Fibroblast of the aortic adventitia (primary cell): ENCODE data around the gene WLS. TPM values are rescaled to one million over a fixed set of nuclear protein-coding genes. Genes with fewer than 3 reads are reported as not detected.

Source experiments
- DNase-seq: peaks from one replicate; pipeline ENCODE4 v3.0.0-alpha.2; 2010; ENCODE audit warnings: low read depth
- H3K4me3 ChIP-seq: 2 replicates; pipeline ENCODE4 v1.5.1; 2011; ENCODE audit warnings: low read depth, mild to moderate bottlenecking, control low read depth, low read length, moderate library complexity
- CTCF ChIP-seq: IDR thresholded peaks from 2 replicates; pipeline ENCODE4 v1.5.1; 2011; ENCODE audit warnings: mild to moderate bottlenecking, low read length, control low read depth, inconsistent platforms; ENCODE audit not compliant: insufficient read depth
- total RNA-seq: library from RNA; depleted of rRNA; stranded (reverse); fragments of >200 nt; gene quantifications from 2 replicates; pipeline ENCODE4 v1.2.3, GENCODE V29; 2012; ENCODE audit warnings: low replicate concordance

Gene WLS
- total RNA-seq, 1 donor = 235 TPM

GRCh38 chr1:68221001-68221979 lies 11.0 kb downstream of the WLS start:
- no peak for TF ChIP-seq CTCF
- H3K4me3 ChIP-seq = no peak overlapping the region
- no peak for DNase-seq

- H3K4me3 ChIP-seq = no peak overlapping the region
- TF ChIP-seq CTCF = no peak
- DNase-seq = no peak
Measured at GRCh38 chr1:68220420-68220819, 11.9 kb downstream of the WLS start.

- DNase-seq = no peak
- no peak for TF ChIP-seq CTCF
- no peak overlapping the region for H3K4me3 ChIP-seq
Measured at GRCh38 chr1:68218490-68218889, 13.8 kb downstream of the WLS start.

- no peak for TF ChIP-seq CTCF
- no peak overlapping the region for H3K4me3 ChIP-seq
- DNase-seq = no peak
Measured at GRCh38 chr1:68217618-68218017, 14.7 kb downstream of the WLS start.

GRCh38 chr1:68217060-68217554 lies 15.2 kb downstream of the WLS start:
- no peak for DNase-seq
- H3K4me3 ChIP-seq = no peak overlapping the region
- no peak for TF ChIP-seq CTCF

- DNase-seq = no peak
- no peak overlapping the region for H3K4me3 ChIP-seq
- no peak for TF ChIP-seq CTCF
Measured at GRCh38 chr1:68216089-68216772, 16.1 kb downstream of the WLS start.
